Ovary (tissue), 3 donors: ENCODE data around the gene TANC1.

Source experiments
- CTCF ChIP-seq, 3 donors: fragments of 450-650 bp in 2 of 3; fragments of 200-600 bp in 1 of 3; IDR thresholded peaks; one replicate each; pipeline versions ENCODE4 v1.5.1 to v1.8.0; 2016 to 2022; ENCODE audit warnings: antibody characterized with exemption in 3 of 3, mild to moderate bottlenecking in 1 of 3
- EP300 ChIP-seq: sonication (generic); formaldehyde crosslinking; IDR thresholded peaks from one replicate; pipeline ENCODE4 v1.6.1; 2017; ENCODE audit warnings: antibody characterized with exemption
- POLR2A ChIP-seq: fragments of 450-650 bp; IDR thresholded peaks from one replicate; pipeline ENCODE4 v1.6.1; 2017; ENCODE audit warnings: antibody characterized with exemption, mild to moderate bottlenecking, moderate library complexity
- donor health status: DM: no; HTN: no; CAD: no.

- TF ChIP-seq POLR2A (no peak), CTCF (IDR thresholded peaks at IDR 0.05) (no peak), EP300 (no peak)
Measured at GRCh38 chr2:159153951-159154350, 185.5 kb downstream of the TANC1 start.
